ENCODE data around the gene GDPD3. TPM values are rescaled to one million over a fixed set of nuclear protein-coding genes. Genes with fewer than 3 reads are reported as not detected.

The GDPD3 gene
- total and polyA plus RNA-seq, 4 experiments from 2014 or later: 0.25 to 37.2 (median 31.5) TPM; not detected in 1

GRCh38 chr16:30069611-30070462 lies 43.5 kb downstream of the GDPD3 start:
- Mint-ChIP-seq H3K27ac (peak overlapping the region in 4 of 7 donors; percentile 35 to 95 (median 65)), H3K4me3 (peak overlapping the region in 4 of 8 donors; percentile 8 to 55 (median 22)), H3K36me3 (peaks cover 36 to 65% of the 10 kb centered on the region in 2 donors), H3K9me3 (no peaks in the 10 kb centered on the region), H3K27me3 (no peaks in the 10 kb centered on the region), H3K4me1 (peaks cover 14 to 53% (median 32%) of the 10 kb centered on the region in 4 donors)
- Histone ChIP-seq H3K27ac (ENCODE audit: low read depth, low read length) (peak overlapping the region; percentile 24), H3K36me3 (ENCODE audit: insufficient read depth, low read length) (peaks cover 56% of the 10 kb centered on the region), H3K4me3 (ENCODE audit: low read length in 2 of 2) (no peak overlapping the region), H3K4me1 (ENCODE audit: insufficient read depth, low read length) (peaks cover 43% of the 10 kb centered on the region), H3K9me3 (ENCODE audit: control insufficient read depth in 1 of 2, low read length in 2 of 2) (no peaks in the 10 kb centered on the region), H3K27me3 (ENCODE audit: insufficient read depth, low read length) (no peaks in the 10 kb centered on the region)
- no peak for DNase-seq
- intact Hi-C loops (cut with micrococcal nuclease): no loop called here
- CTCF ChIA-PET (ENCODE audit: partially characterized antibody): interaction anchor here (1.2 kb wide), 1 partner anchor 14 kb away, joined by 4 read pairs; no protein-coding TSS in a partner anchor
- POLR2A ChIA-PET (ENCODE audit: partially characterized antibody): interaction anchor here (0.6 to 20.4 kb wide), 5 partner anchors 15 to 369 kb away, joined by 3 to 404 read pairs (median 3); partner anchors contain the start of genes PAGR1, TBX6 and YPEL3

GRCh38 chr16:30068750-30069610 lies 44.4 kb downstream of the GDPD3 start:
- peaks cover 36 to 68% of the 10 kb centered on the region in 2 donors for H3K36me3 Mint-ChIP-seq
- Histone ChIP-seq H3K36me3 (ENCODE audit: insufficient read depth, low read length) (peaks cover 56% of the 10 kb centered on the region), H3K4me1 (ENCODE audit: insufficient read depth, low read length) (peaks cover 41% of the 10 kb centered on the region), H3K27ac (ENCODE audit: low read depth, low read length) (peak overlapping the region; percentile 36), H3K4me3 (ENCODE audit: low read length in 2 of 2) (no peak overlapping the region), H3K9me3 (ENCODE audit: control insufficient read depth in 1 of 2, low read length in 2 of 2) (no peaks in the 10 kb centered on the region), H3K27me3 (ENCODE audit: insufficient read depth, low read length) (no peaks in the 10 kb centered on the region)
- no peaks in the 10 kb centered on the region for H3K27me3 Mint-ChIP-seq
- H3K4me3 Mint-ChIP-seq: peak overlapping the region; percentile 62 to 91 (median 74)
- POLR2A ChIA-PET (ENCODE audit: partially characterized antibody): interaction anchor here (1.2 to 20.4 kb wide), 5 partner anchors 7 to 253 kb away, joined by 3 to 404 read pairs (median 125); partner anchors contain the start of genes CORO1A, PAGR1, PPP4C and TBX6
- intact Hi-C loops (cut with micrococcal nuclease): no loop called here
- DNase-seq: peak; percentile 54 to 77 (median 63)
- H3K4me1 Mint-ChIP-seq: peaks cover 15 to 56% (median 32%) of the 10 kb centered on the region in 4 donors
- H3K9me3 Mint-ChIP-seq: no peaks in the 10 kb centered on the region
- CTCF ChIA-PET (ENCODE audit: partially characterized antibody): interaction anchor here (1.2 to 1.8 kb wide), 2 partner anchors 11 to 23 kb away, joined by 4 to 6 read pairs; partner anchors contain the start of gene TBX6
- H3K27ac Mint-ChIP-seq: peak overlapping the region; percentile 72 to 95 (median 81)

- POLR2A ChIA-PET (ENCODE audit: partially characterized antibody): interaction anchor here (0.7 to 20.4 kb wide), 6 partner anchors 7 to 467 kb away, joined by 3 to 404 read pairs (median 108); partner anchors contain the start of genes CORO1A, PPP4C, TBX6 and YPEL3
- peaks cover 56% of the 10 kb centered on the region for H3K36me3 ChIP-seq (ENCODE audit: insufficient read depth, low read length)
- H3K4me3 ChIP-seq (ENCODE audit: low read length in 2 of 2): no peak overlapping the region
- Mint-ChIP-seq H3K4me1 (peaks cover 17 to 61% (median 36%) of the 10 kb centered on the region in 4 donors), H3K9me3 (no peaks in the 10 kb centered on the region), H3K36me3 (peaks cover 36 to 69% of the 10 kb centered on the region in 2 donors), H3K4me3 (peak overlapping the region in 7 of 8 donors; percentile 31 to 91 (median 74)), H3K27me3 (no peaks in the 10 kb centered on the region), H3K27ac (peak overlapping the region; percentile 72 to 95 (median 81))
- no peaks in the 10 kb centered on the region for H3K9me3 ChIP-seq (ENCODE audit: control insufficient read depth in 1 of 2, low read length in 2 of 2)
- CTCF ChIA-PET (ENCODE audit: partially characterized antibody): interaction anchor here (1.2 to 1.8 kb wide), 2 partner anchors 12 to 23 kb away, joined by 4 to 6 read pairs; partner anchors contain the start of gene TBX6
- no peaks in the 10 kb centered on the region for H3K27me3 ChIP-seq (ENCODE audit: insufficient read depth, low read length)
- intact Hi-C loops (cut with micrococcal nuclease): no loop called here
- peak overlapping the region; percentile 36 for H3K27ac ChIP-seq (ENCODE audit: low read depth, low read length)
- peaks cover 47% of the 10 kb centered on the region for H3K4me1 ChIP-seq (ENCODE audit: insufficient read depth, low read length)
- DNase-seq: no peak
Measured at GRCh38 chr16:30068333-30068732, 45.0 kb downstream of the GDPD3 start.

GRCh38 chr16:30067584-30067916 lies 45.8 kb downstream of the GDPD3 start:
- Histone ChIP-seq H3K9me3 (ENCODE audit: control insufficient read depth in 1 of 2, low read length in 2 of 2) (no peaks in the 10 kb centered on the region), H3K4me1 (ENCODE audit: insufficient read depth, low read length) (peaks cover 49% of the 10 kb centered on the region), H3K27ac (ENCODE audit: low read depth, low read length) (peak overlapping the region; percentile 94), H3K4me3 (ENCODE audit: low read length in 2 of 2) (no peak overlapping the region), H3K36me3 (ENCODE audit: insufficient read depth, low read length) (peaks cover 56% of the 10 kb centered on the region), H3K27me3 (ENCODE audit: insufficient read depth, low read length) (no peaks in the 10 kb centered on the region)
- DNase-seq: no peak
- Mint-ChIP-seq H3K4me3 (peak overlapping the region in 7 of 8 donors; percentile 66 to 100 (median 99)), H3K36me3 (peaks cover 36 to 69% of the 10 kb centered on the region in 2 donors), H3K27ac (peak overlapping the region; percentile 64 to 100 (median 83)), H3K9me3 (no peaks in the 10 kb centered on the region), H3K27me3 (no peaks in the 10 kb centered on the region), H3K4me1 (peaks cover 17 to 61% (median 37%) of the 10 kb centered on the region in 4 donors)
- intact Hi-C loops (cut with micrococcal nuclease): no loop called here
- CTCF ChIA-PET (ENCODE audit: partially characterized antibody): interaction anchor here (1.2 to 4.8 kb wide), 3 partner anchors 9 to 24 kb away, joined by 3 to 48 read pairs (median 6); partner anchors contain the start of gene TBX6
- POLR2A ChIA-PET (ENCODE audit: partially characterized antibody): interaction anchor here (1.3 to 20.4 kb wide), 5 partner anchors 8 to 248 kb away, joined by 3 to 404 read pairs (median 125); partner anchors contain the start of genes CORO1A, PPP4C, TBX6 and YPEL3

GRCh38 chr16:30066761-30067583 lies 46.4 kb downstream of the GDPD3 start:
- Histone ChIP-seq H3K27me3 (ENCODE audit: insufficient read depth, low read length) (no peaks in the 10 kb centered on the region), H3K27ac (ENCODE audit: low read depth, low read length) (peak overlapping the region; percentile 94), H3K36me3 (ENCODE audit: insufficient read depth, low read length) (peaks cover 52% of the 10 kb centered on the region), H3K4me1 (ENCODE audit: insufficient read depth, low read length) (peaks cover 49% of the 10 kb centered on the region), H3K4me3 (ENCODE audit: low read length in 2 of 2) (peak overlapping the region; percentile 77 to 93), H3K9me3 (ENCODE audit: control insufficient read depth in 1 of 2, low read length in 2 of 2) (no peaks in the 10 kb centered on the region)
- Mint-ChIP-seq H3K27me3 (no peaks in the 10 kb centered on the region), H3K36me3 (peaks cover 33 to 65% of the 10 kb centered on the region in 2 donors), H3K4me1 (peaks cover 15 to 57% (median 37%) of the 10 kb centered on the region in 4 donors), H3K27ac (peak overlapping the region; percentile 75 to 100 (median 95)), H3K9me3 (no peaks in the 10 kb centered on the region), H3K4me3 (peak overlapping the region; percentile 98 to 100 (median 99))
- ChIA-PET CTCF (ENCODE audit: partially characterized antibody) (interaction anchor here (0.9 to 4.8 kb wide), 4 partner anchors 10 to 119 kb away, joined by 3 to 48 read pairs (median 4); partner anchors contain the start of gene TBX6), POLR2A (ENCODE audit: partially characterized antibody) (interaction anchor here (0.7 to 20.4 kb wide), 15 partner anchors 9 to 468 kb away, joined by 3 to 404 read pairs (median 10); partner anchors contain the start of genes CORO1A, HIRIP3, INO80E and PPP4C)
- intact Hi-C loops (cut with micrococcal nuclease): no loop called here
- DNase-seq: no peak
